ENCODE data around the gene LY6G5C. TPM values are rescaled to one million over a fixed set of nuclear protein-coding genes. Genes with fewer than 3 reads are reported as not detected.

The LY6G5C gene
- total and polyA plus RNA-seq, 2 of the 13 experiments (the other 11 are each of a cell fraction or from before 2014, with no cell fraction given): 0.33 to 0.55 TPM

- TF ChIP-seq RERE (CRISPR knock-in tag; IDR thresholded peaks at IDR 0.05; ENCODE audit: low read depth) (peak; percentile 60; the same call in 1 of the 2 replicates), ZNF841 (CRISPR knock-in tag; IDR thresholded peaks at IDR 0.05; ENCODE audit: borderline replicate concordance) (no peak), MBD4 (IDR thresholded peaks at IDR 0.05; ENCODE audit: borderline replicate concordance, low read length) (no peak), U2AF1 (optimal IDR thresholded peaks at IDR 0.05; ENCODE audit: low read depth, low read length) (no peak), ZBTB43 (CRISPR knock-in tag; conservative IDR thresholded peaks at IDR 0.05) (no peak), ATF4 (CRISPR knock-in tag; IDR thresholded peaks at IDR 0.05) (peak in 1 of 2 experiments; percentile 73; a peak in 1 of 4 replicates), ZNF720 (CRISPR knock-in tag; IDR thresholded peaks at IDR 0.05) (no peak), KDM5A (IDR thresholded peaks at IDR 0.05; ENCODE audit: borderline replicate concordance, low read length) (peak; percentile 60), ATF6 (CRISPR knock-in tag; conservative IDR thresholded peaks at IDR 0.05) (no peak; the same call in 1 of the 2 replicates), TFDP1 (CRISPR knock-in tag; IDR thresholded peaks at IDR 0.05; ENCODE audit: borderline replicate concordance) (0 out of 2 replicates have a peak, but pooled peaks have one; percentile 56), NAIF1 (CRISPR knock-in tag; IDR thresholded peaks at IDR 0.05; ENCODE audit: borderline replicate concordance) (peak; percentile 95), GABPB1 (CRISPR knock-in tag; IDR thresholded peaks at IDR 0.05) (peak; percentile 87), GFI1 (CRISPR knock-in tag; IDR thresholded peaks at IDR 0.05; ENCODE audit: borderline replicate concordance) (peak; percentile 62; the same call in 1 of the 2 replicates), TFAP4 (IDR thresholded peaks at IDR 0.05; ENCODE audit: borderline replicate concordance, low read depth) (peak; percentile 63)
These were observed 22.2 kb upstream of the LY6G5C start, which contains the start of gene ABHD16A (continued) for GRCh38 chr6:31702819-31703716.
